B cell (primary cell): ENCODE measurements around the gene MAP6.

Source experiments
- CTCF ChIP-seq: fragments of 200-600 bp; IDR thresholded peaks from one replicate; pipeline ENCODE4 v1.8.0; 2022; ENCODE audit warnings: antibody characterized with exemption, mild to moderate bottlenecking
- EZH2 ChIP-seq: IDR thresholded peaks from 2 replicates; pipeline ENCODE4 v1.6.1; 2012; ENCODE audit warnings: borderline replicate concordance, low read depth, mild to moderate bottlenecking, moderate library complexity, low read length; ENCODE audit not compliant: insufficient read depth, poor library complexity, severe bottlenecking

GRCh38 chr11:75591966-75592365 is 76.9 kb downstream of the MAP6 start:
- TF ChIP-seq CTCF (no peak), EZH2 (no peak)
